Measurements from ENCODE around the gene ADGRL2. TPM values are rescaled to one million over a fixed set of nuclear protein-coding genes. Genes with fewer than 3 reads are reported as not detected.

Gene ADGRL2
- total RNA-seq, 1 experiment from 2014 or later = 34.2 TPM

- no TSS peak for BruUV-seq (replicated peaks)
- H3K27me3 ChIP-seq (ENCODE audit: control insufficient read depth, insufficient read depth, low read length) = no peaks in the 10 kb centered on the region
- ChIA-PET CTCF (no interaction called here), POLR2A (no interaction called here)
- in situ Hi-C loops (cut with HindIII; ENCODE audit: low pct_unique_long_range_greater_than_20kb, low sequenced_read_pairs) (no loop called here), intact Hi-C loops (cut with micrococcal nuclease; ENCODE audit: unreplicated experiment) (no loop called here)
- no peak for TF ChIP-seq TCF7L2 (IDR thresholded peaks at IDR 0.05; ENCODE audit: low read depth, low read length)
- TF ChIP-seq REST (IDR thresholded peaks at IDR 0.05; ENCODE audit: insufficient read depth in 1 of 2, low read depth in 2 of 2, low read length in 1 of 2) = no peak
- no peaks in the 10 kb centered on the region for H3K4me1 ChIP-seq (ENCODE audit: control insufficient read depth, insufficient read depth, low read length)
- ATAC-seq = no peak
- no peak overlapping the region for H3K4me3 ChIP-seq (ENCODE audit: low read depth in 2 of 2, low read length in 2 of 2)
- no peak for DNase-seq (ENCODE audit: low read depth, low spot score)
- no peaks in the 10 kb centered on the region; the same call in 1 of the 2 replicates for H3K36me3 ChIP-seq (ENCODE audit: control insufficient read depth, insufficient read depth, low read length)
- H3K27ac ChIP-seq (ENCODE audit: low read length) = no peak overlapping the region
- no peaks in the 10 kb centered on the region for H3K9me3 ChIP-seq (ENCODE audit: control insufficient read depth, insufficient read depth, low read depth, low read length)
Measured at GRCh38 chr1:81907575-81907974, 106.8 kb downstream of the ADGRL2 start.

GRCh38 chr1:81912383-81912782 lies 111.6 kb downstream of the ADGRL2 start:
- Histone ChIP-seq H3K4me1 (ENCODE audit: control insufficient read depth, insufficient read depth, low read length) (no peaks in the 10 kb centered on the region), H3K9me3 (ENCODE audit: control insufficient read depth, insufficient read depth, low read depth, low read length) (no peaks in the 10 kb centered on the region), H3K4me3 (ENCODE audit: low read depth in 2 of 2, low read length in 2 of 2) (no peak overlapping the region), H3K36me3 (ENCODE audit: control insufficient read depth, insufficient read depth, low read length) (no peaks in the 10 kb centered on the region), H3K27me3 (ENCODE audit: control insufficient read depth, insufficient read depth, low read length) (no peaks in the 10 kb centered on the region), H3K27ac (ENCODE audit: low read length) (no peak overlapping the region)
- intact Hi-C loops (cut with micrococcal nuclease; ENCODE audit: unreplicated experiment) = no loop called here
- BruUV-seq (replicated peaks) = no TSS peak
- ATAC-seq (no peak), DNase-seq (ENCODE audit: low read depth, low spot score) (no peak)
- in situ Hi-C loops (cut with HindIII; ENCODE audit: low pct_unique_long_range_greater_than_20kb, low sequenced_read_pairs) = no loop called here
- CTCF ChIA-PET = no interaction called here
- TF ChIP-seq SIN3A (IDR thresholded peaks at IDR 0.05; ENCODE audit: borderline replicate concordance, insufficient read depth, low read depth, low read length) (no peak), REST (IDR thresholded peaks at IDR 0.05; ENCODE audit: insufficient read depth in 1 of 2, low read depth in 2 of 2, low read length in 1 of 2) (no peak), TCF7L2 (IDR thresholded peaks at IDR 0.05; ENCODE audit: low read depth, low read length) (no peak), CTCF (IDR thresholded peaks at IDR 0.05) (no peak)
- POLR2A ChIA-PET = no interaction called here
